ENCODE measurements around the gene MN1.

Gene MN1

GRCh38 chr22:27809700-27810608, 8.4 kb upstream of the MN1 start:
- no peak for ATAC-seq
- TF ChIP-seq ISL1 (CRISPR knock-in tag; IDR thresholded peaks at IDR 0.05): no peak
- no peak for TF ChIP-seq TOX (CRISPR knock-in tag; IDR thresholded peaks at IDR 0.05; ENCODE audit: borderline replicate concordance)
- TF ChIP-seq, protein P1, sequence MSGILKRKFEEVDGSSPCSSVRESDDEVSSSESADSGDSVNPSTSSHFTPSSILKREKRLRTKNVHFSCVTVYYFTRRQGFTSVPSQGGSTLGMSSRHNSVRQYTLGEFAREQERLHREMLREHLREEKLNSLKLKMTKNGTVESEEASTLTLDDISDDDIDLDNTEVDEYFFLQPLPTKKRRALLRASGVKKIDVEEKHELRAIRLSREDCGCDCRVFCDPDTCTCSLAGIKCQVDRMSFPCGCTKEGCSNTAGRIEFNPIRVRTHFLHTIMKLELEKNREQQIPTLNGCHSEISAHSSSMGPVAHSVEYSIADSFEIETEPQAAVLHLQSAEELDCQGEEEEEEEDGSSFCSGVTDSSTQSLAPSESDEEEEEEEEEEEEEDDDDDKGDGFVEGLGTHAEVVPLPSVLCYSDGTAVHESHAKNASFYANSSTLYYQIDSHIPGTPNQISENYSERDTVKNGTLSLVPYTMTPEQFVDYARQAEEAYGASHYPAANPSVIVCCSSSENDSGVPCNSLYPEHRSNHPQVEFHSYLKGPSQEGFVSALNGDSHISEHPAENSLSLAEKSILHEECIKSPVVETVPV (CRISPR knock-in tag; IDR thresholded peaks at IDR 0.05): no peak
- TF ChIP-seq, protein P2, sequence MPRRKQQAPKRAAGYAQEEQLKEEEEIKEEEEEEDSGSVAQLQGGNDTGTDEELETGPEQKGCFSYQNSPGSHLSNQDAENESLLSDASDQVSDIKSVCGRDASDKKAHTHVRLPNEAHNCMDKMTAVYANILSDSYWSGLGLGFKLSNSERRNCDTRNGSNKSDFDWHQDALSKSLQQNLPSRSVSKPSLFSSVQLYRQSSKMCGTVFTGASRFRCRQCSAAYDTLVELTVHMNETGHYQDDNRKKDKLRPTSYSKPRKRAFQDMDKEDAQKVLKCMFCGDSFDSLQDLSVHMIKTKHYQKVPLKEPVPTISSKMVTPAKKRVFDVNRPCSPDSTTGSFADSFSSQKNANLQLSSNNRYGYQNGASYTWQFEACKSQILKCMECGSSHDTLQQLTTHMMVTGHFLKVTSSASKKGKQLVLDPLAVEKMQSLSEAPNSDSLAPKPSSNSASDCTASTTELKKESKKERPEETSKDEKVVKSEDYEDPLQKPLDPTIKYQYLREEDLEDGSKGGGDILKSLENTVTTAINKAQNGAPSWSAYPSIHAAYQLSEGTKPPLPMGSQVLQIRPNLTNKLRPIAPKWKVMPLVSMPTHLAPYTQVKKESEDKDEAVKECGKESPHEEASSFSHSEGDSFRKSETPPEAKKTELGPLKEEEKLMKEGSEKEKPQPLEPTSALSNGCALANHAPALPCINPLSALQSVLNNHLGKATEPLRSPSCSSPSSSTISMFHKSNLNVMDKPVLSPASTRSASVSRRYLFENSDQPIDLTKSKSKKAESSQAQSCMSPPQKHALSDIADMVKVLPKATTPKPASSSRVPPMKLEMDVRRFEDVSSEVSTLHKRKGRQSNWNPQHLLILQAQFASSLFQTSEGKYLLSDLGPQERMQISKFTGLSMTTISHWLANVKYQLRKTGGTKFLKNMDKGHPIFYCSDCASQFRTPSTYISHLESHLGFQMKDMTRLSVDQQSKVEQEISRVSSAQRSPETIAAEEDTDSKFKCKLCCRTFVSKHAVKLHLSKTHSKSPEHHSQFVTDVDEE (CRISPR knock-in tag; IDR thresholded peaks at IDR 0.05): no peak
- TF ChIP-seq CREB5 (CRISPR knock-in tag; IDR thresholded peaks at IDR 0.05; ENCODE audit: low read depth): no peak
- no peak for TF ChIP-seq PATZ1 (CRISPR knock-in tag; IDR thresholded peaks at IDR 0.05; ENCODE audit: borderline replicate concordance)
- TF ChIP-seq, protein P3, sequence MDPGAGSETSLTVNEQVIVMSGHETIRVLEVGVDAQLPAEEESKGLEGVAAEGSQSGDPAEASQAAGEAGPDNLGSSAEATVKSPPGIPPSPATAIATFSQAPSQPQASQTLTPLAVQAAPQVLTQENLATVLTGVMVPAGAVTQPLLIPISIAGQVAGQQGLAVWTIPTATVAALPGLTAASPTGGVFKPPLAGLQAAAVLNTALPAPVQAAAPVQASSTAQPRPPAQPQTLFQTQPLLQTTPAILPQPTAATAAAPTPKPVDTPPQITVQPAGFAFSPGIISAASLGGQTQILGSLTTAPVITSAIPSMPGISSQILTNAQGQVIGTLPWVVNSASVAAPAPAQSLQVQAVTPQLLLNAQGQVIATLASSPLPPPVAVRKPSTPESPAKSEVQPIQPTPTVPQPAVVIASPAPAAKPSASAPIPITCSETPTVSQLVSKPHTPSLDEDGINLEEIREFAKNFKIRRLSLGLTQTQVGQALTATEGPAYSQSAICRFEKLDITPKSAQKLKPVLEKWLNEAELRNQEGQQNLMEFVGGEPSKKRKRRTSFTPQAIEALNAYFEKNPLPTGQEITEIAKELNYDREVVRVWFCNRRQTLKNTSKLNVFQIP (CRISPR knock-in tag; IDR thresholded peaks at IDR 0.05; ENCODE audit: borderline replicate concordance, low read depth): no peak
- no peak for TF ChIP-seq CSDC2 (CRISPR knock-in tag; IDR thresholded peaks at IDR 0.05)
- no peak for TF ChIP-seq GLIS3 (CRISPR knock-in tag; IDR thresholded peaks at IDR 0.05)
- no peak for TF ChIP-seq TCF4 (CRISPR knock-in tag; IDR thresholded peaks at IDR 0.05; ENCODE audit: borderline replicate concordance)
- TF ChIP-seq BACH2 (CRISPR knock-in tag; IDR thresholded peaks at IDR 0.05; ENCODE audit: borderline replicate concordance): no peak
- no peak for TF ChIP-seq PPARA (CRISPR knock-in tag; IDR thresholded peaks at IDR 0.05; ENCODE audit: borderline replicate concordance)

DNA sequence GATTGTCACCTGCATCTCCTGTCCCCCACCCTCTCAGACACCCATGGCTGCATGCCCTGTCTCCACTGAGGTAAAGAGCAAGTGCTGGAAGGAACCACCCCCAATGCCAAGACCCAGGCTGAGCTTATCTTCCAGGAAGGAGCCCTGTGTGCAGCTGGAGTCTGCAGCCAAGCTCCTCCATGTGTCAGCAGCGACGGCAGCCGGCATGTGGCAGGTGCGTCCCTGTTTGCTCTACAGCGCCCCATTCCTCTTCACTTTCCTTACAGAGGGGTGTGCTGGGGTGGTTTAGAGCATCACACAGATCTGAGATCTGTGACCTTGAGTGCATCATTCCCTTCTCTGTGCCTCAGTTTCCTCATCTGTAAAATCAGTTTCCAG, 7.7 kb upstream of the MN1 start:
- ATAC-seq: no peak
- TF ChIP-seq ARNTL (CRISPR knock-in tag; IDR thresholded peaks at IDR 0.05; ENCODE audit: borderline replicate concordance, low read depth) (no peak), ZC3H10 (CRISPR knock-in tag; IDR thresholded peaks at IDR 0.05) (no peak), CSDC2 (CRISPR knock-in tag; IDR thresholded peaks at IDR 0.05) (no peak), PATZ1 (CRISPR knock-in tag; IDR thresholded peaks at IDR 0.05; ENCODE audit: borderline replicate concordance) (no peak), SNAI2 (CRISPR knock-in tag; IDR thresholded peaks at IDR 0.05) (no peak), RARB (CRISPR knock-in tag; IDR thresholded peaks at IDR 0.05) (no peak), ZNF565 (CRISPR knock-in tag; conservative IDR thresholded peaks at IDR 0.05; ENCODE audit: low read depth) (no peak), BACH2 (CRISPR knock-in tag; IDR thresholded peaks at IDR 0.05; ENCODE audit: borderline replicate concordance) (no peak), TCF4 (CRISPR knock-in tag; IDR thresholded peaks at IDR 0.05; ENCODE audit: borderline replicate concordance) (no peak), ZNF8 (CRISPR knock-in tag; IDR thresholded peaks at IDR 0.05) (no peak), CREB5 (CRISPR knock-in tag; IDR thresholded peaks at IDR 0.05; ENCODE audit: low read depth) (no peak)
- TF ChIP-seq, protein P3 (CRISPR knock-in tag; IDR thresholded peaks at IDR 0.05; ENCODE audit: borderline replicate concordance, low read depth): no peak
- TF ChIP-seq, protein P1 (CRISPR knock-in tag; IDR thresholded peaks at IDR 0.05): no peak

All from SK-N-SH treated with all-trans-retinoic acid at 6 μM for 48 hours (cell line).